Progenitor cell of endocrine pancreas (in vitro differentiated cells): ENCODE measurements around the gene ASCC3. TPM values are rescaled to one million over a fixed set of nuclear protein-coding genes. Genes with fewer than 3 reads are reported as not detected.

Experiments used
- DNase-seq: peaks from one replicate; pipeline ENCODE4 v3.0.0; 2021; ENCODE audit warnings: low spot score; ENCODE audit not compliant: unreplicated experiment
- H3K27ac Mint-ChIP-seq: 2 replicates; pipeline ENCODE4 v1.8.0; 2021; ENCODE audit warnings: mild to moderate bottlenecking, moderate library complexity, mixed read lengths
- H3K27me3 Mint-ChIP-seq: 2 replicates; pipeline ENCODE4 v1.8.0; 2021; ENCODE audit warnings: mixed read lengths
- H3K36me3 Mint-ChIP-seq: 2 replicates; pipeline ENCODE4 v1.8.0; 2022; ENCODE audit warnings: mixed read lengths; ENCODE audit not compliant: insufficient read depth
- H3K4me1 Mint-ChIP-seq: 2 replicates; pipeline ENCODE4 v1.8.0; 2021; ENCODE audit warnings: low read depth, mixed read lengths
- H3K4me3 Mint-ChIP-seq: 2 replicates; pipeline ENCODE4 v1.8.0; 2021; ENCODE audit warnings: low read depth, mild to moderate bottlenecking, moderate library complexity, mixed read lengths
- H3K9me3 Mint-ChIP-seq: 2 replicates; pipeline ENCODE4 v1.8.0; 2021; ENCODE audit warnings: low read depth, mixed read lengths
- total RNA-seq: library from RNA; stranded (reverse); gene quantifications from 2 replicates; pipeline ENCODE4 v1.2.1, GENCODE V29; 2021
- TF ChIP-seq, protein P1 (sequence below): fragments of 200-600 bp; sonication (generic); IDR thresholded peaks from one replicate; pipeline ENCODE4 v1.5.0; 2021; ENCODE audit warnings: antibody characterized with exemption, mild to moderate bottlenecking; ENCODE audit not compliant: unreplicated experiment

ASCC3 gene
- total RNA-seq, 1 donor from 2014 or later: 36.6 TPM

GRCh38 chr6:100464162-100464851, 416.8 kb downstream of the ASCC3 start:
- Mint-ChIP-seq H3K36me3 (no peaks in the 10 kb centered on the region), H3K4me3 (peak overlapping the region; percentile 72), H3K4me1 (peaks cover 5% of the 10 kb centered on the region), H3K9me3 (no peaks in the 10 kb centered on the region), H3K27ac (peak overlapping the region; percentile 65), H3K27me3 (peaks cover 93% of the 10 kb centered on the region)
- TF ChIP-seq, protein P1, sequence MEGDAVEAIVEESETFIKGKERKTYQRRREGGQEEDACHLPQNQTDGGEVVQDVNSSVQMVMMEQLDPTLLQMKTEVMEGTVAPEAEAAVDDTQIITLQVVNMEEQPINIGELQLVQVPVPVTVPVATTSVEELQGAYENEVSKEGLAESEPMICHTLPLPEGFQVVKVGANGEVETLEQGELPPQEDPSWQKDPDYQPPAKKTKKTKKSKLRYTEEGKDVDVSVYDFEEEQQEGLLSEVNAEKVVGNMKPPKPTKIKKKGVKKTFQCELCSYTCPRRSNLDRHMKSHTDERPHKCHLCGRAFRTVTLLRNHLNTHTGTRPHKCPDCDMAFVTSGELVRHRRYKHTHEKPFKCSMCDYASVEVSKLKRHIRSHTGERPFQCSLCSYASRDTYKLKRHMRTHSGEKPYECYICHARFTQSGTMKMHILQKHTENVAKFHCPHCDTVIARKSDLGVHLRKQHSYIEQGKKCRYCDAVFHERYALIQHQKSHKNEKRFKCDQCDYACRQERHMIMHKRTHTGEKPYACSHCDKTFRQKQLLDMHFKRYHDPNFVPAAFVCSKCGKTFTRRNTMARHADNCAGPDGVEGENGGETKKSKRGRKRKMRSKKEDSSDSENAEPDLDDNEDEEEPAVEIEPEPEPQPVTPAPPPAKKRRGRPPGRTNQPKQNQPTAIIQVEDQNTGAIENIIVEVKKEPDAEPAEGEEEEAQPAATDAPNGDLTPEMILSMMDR: peak; percentile 37
- DNase-seq: no peak

DNA sequence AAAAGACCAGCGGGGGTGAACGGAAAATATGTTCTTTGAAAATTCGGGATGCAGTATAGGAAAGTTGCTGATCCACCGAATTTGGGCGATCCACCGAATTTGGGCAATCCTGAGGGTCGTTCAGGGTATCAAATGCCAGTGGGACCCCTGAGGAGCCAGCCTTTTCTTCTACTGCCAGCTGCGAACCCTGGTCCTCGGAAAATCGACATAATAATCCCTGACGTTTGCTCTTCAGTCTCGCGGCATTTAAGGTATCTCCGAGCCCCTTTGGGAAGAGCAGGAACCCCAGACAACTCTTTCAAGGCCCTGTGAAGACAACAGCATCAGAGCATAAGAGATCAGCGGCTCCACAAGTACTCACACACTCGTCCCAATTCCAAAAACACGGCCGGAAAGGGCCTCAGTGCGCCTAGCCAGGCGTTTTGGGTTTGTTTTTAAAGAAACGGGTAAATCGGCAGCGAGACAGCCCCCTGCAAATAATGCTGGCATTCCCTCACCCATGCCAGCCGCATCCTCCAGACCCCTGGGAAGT, 417.4 kb downstream of the ASCC3 start:
- TF ChIP-seq, protein P1: no peak
- H3K9me3 Mint-ChIP-seq: no peaks in the 10 kb centered on the region
- H3K27ac Mint-ChIP-seq: peak overlapping the region; percentile 65
- H3K4me1 Mint-ChIP-seq: peaks cover 5% of the 10 kb centered on the region
- H3K4me3 Mint-ChIP-seq: peak overlapping the region; percentile 70
- H3K27me3 Mint-ChIP-seq: peaks cover 93% of the 10 kb centered on the region
- DNase-seq: no peak
- H3K36me3 Mint-ChIP-seq: no peaks in the 10 kb centered on the region

DNA sequence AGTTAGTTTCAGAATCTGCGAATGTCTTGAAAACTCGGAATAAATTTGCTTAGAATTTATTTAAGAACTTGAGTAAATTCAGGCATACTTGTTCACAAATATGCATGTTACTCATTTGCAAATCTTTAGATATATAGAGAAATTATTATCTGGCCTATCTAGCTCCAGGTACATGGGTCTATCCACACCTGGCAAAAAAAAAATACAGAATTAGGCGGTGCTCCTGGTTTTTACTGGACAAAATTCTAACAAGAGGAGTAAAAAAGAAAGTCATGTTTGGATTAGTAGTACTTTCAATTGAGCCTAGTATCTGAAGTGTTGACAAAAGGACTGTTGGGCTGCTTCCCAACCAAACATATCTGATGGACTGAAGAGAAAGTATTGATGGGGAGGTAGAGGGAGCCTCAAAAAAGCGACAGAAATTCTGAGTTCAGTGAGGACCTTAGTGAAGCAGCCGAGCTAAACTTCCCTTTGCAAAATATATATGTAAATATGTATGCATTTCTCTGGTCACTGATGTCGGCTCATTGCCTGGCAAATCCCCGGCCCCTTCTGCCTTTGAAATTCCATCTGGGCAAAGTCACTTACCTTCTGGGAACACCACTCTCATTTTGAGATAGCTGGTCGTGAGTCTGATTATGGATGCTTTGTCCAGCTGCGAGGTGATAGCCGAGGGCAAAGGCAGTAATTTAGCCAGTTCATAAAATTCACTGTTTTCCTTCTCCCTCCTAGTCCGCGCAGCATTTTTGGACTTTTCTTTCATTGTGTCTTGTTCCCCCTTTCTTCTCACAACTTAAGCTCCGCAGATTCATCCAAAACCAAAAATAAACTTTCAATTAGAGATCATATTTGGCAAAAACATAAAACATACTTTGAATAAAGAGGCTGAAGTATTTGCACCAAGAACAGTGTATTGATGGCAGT, 418.2 kb downstream of the ASCC3 start:
- peak overlapping the region; percentile 78 for H3K27ac Mint-ChIP-seq
- no peak for DNase-seq
- TF ChIP-seq, protein P1: no peak
- peaks cover 6% of the 10 kb centered on the region for H3K4me1 Mint-ChIP-seq
- no peaks in the 10 kb centered on the region for H3K36me3 Mint-ChIP-seq
- H3K9me3 Mint-ChIP-seq: no peaks in the 10 kb centered on the region
- peak overlapping the region; percentile 70 for H3K4me3 Mint-ChIP-seq
- peaks cover 93% of the 10 kb centered on the region for H3K27me3 Mint-ChIP-seq

DNA sequence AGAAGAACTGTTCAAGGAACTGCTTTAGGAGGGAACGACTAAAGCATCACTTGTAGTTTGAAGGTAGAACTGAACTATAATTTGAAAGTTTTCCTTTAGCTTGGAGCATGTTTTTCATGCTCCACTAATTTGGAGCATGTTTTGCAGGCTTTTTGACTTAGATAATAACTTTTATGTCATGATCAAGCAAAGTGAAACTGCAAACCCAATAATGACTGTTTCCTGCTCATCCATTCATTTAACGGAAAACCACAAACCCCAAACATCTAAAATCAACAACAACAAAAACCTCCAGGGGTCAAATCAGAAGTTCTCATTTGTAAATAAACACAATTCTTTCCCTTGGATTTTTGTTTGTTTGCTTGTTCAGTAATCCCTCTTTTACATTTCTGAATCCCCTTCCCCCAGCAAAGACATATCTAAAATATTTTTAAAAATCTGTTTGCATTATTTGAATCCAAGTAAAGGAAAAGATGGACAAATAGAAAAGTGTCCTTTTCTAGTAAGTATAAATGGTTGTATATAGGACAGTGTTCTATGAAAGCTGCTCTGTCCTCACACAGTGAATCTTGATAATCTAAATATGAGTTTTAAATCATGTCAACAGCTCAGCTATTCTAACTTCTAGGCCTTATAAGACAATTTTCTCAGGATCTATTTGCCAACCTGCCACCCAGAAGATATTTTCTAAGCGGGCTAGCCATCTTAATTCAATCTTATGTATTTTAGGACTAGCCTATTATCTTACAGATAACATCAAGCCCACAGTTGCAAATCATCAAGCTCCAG, 419.0 kb downstream of the ASCC3 start:
- Mint-ChIP-seq H3K36me3 (no peaks in the 10 kb centered on the region), H3K27ac (peak overlapping the region; percentile 76), H3K4me3 (peak overlapping the region; percentile 70), H3K27me3 (peaks cover 93% of the 10 kb centered on the region), H3K9me3 (no peaks in the 10 kb centered on the region), H3K4me1 (peaks cover 7% of the 10 kb centered on the region)
- TF ChIP-seq, protein P1: no peak
- DNase-seq: no peak
